Measurements from ENCODE around the gene WT1.
"Not testable (repeated sequence)": the region's sequence is repeated elsewhere in the genome, so short reads cannot be mapped to it uniquely, and the experiment has no call there.

WT1 gene

DNA sequence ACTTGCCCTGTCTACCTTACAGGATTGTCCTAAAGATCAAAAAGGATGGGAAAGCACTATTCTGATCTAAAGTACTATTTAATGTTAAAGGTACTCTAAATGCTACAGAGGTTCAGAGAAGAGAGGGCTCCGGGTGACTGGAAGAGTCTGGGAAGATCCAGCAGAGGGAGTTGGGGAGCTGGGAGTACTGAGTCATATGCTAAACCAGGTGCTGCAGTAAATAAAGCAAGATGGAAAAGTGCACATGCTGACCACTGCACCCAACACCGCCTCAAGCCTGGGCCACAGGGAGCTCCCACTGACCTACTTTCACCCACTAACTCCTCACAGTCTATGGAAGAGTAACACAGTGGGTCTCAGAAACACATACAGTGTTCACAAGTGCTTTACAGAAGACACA is 49.3 kb downstream of the WT1 start:
- DNase-seq: no peak

DNA sequence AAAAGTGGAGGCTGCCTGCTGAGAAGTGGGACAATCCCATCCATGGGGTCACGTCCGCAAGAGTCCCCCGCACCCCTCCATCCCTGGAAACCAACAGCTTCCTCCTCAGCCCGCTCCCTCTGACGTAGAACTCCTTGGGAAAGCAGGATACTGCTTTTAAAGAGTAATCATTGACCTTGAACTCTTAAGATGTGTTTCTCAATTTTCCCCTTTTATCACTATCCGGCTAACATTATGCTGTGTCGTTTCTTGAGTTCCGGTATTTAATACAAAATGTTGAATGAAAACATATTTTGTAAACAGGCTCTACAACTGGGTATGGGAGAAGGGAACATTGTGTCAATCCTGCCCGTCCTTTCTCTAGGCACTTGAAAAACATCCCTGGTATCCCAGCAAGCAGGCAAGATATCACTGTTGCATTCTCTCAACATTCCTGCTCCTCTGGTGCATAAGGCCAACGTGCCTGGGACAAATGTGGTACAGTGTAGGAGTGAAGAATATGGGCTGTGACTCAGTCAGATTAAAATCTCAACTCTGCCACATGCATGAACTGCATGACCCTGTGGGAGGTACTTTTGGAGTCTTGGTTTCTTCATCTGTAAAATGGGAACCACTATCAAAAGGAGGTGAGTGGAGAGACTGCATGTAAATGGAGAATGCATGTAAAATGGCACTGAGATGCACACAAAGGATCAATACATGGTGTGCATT is 52.8 kb downstream of the WT1 start:
- DNase-seq: no peak

DNA sequence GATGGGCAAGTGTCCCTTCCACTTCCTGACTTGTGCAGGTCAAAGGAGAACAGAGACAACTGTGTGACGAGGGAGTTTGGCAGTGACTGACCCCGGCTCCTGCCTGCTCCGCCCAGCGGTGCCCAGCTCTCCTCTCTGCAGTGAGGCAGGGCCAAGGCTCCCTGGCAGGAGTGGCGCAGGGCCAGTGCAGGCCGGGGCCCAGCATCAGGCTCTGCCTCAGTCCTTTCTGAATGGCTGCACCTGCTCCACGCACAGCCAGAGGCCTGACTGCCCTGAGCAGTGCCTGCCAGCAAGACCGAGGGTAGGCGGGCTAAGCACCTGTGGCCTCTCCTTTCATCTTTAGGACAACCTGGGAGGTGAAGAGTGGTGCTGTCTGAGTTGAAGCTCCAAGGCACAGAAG is 54.2 kb downstream of the WT1 start:
- no peak for DNase-seq

DNA sequence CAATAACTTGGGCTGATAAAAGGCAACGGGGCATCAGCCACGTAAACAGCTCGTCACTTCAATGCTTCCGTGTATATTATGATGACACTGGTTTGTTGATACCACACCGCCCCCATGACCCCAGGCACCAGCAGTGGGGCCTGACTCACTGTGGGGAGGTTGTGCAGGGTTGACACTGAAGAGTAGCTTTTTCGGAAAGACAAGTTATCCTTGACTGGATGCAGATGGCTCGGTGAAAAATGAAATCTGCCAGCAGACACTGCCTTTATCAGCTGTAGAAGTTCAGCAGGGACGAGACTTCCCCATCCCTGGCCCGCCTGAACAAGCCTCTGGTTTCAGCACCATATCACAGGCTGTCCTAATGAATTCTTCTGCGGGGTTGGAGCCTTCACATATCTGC is 55.6 kb downstream of the WT1 start:
- DNase-seq: no peak

DNA sequence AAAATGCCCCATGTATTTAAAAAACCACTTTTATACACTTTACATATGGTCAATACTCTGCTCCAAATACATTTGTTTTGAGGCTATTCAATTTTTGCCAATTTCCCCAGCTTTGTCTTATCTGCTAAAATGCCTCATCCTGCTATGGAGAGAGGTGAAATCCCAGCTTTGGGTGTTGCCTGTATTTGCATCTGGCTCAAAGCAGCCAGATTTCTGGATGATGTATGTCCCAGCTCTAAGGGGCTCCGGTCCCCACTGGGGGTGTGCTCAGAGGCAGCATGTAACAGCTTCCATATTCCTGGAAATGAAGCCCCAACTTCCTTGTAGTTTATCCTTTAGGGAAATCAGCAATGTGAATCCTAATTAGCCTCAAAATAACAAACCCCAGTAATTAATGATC is 59.5 kb downstream of the WT1 start:
- no peak for DNase-seq

DNA sequence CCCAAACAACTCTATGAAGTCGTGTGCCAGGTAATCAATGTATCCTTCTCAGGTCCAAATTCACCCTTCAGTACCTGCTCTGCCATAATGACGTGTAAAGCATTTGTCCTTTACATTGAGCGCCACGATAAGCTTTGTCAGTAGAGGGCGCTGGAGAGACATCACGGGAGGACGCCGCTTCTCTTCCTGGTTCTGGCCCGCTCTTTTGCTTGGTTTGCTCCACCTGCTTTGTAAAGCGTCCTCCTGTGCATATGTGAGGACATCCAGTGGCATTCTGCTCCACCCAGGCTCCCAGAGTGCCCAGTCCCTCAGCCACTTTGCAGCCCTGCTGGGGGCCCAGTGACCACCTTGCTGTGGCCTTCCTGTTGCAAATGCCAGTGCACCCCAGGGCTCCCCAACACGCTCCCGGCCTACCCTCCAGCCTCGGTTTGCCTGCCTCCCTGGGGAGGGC is 61.1 kb downstream of the WT1 start:
- no peak for DNase-seq

DNA sequence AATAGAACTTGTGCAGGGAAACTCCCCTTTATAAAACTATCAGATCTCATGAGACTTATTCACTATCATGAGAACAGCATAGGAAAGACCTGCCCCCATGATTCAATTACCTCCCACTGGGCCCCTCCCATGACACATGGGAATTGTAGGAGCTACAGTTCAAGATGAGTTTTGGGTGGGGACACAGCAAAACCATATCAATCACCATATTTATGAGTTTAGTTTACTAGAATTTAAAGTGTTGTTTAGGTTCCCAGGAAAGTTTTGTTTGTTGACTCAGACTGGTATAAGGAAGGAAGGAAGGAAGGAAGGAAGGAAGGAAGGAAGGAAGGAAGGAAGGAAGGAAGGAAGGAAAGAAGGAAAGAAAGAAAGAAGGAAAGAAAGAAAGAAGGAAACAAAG is 65.4 kb downstream of the WT1 start:
- not testable (repeated sequence) for DNase-seq

DNA sequence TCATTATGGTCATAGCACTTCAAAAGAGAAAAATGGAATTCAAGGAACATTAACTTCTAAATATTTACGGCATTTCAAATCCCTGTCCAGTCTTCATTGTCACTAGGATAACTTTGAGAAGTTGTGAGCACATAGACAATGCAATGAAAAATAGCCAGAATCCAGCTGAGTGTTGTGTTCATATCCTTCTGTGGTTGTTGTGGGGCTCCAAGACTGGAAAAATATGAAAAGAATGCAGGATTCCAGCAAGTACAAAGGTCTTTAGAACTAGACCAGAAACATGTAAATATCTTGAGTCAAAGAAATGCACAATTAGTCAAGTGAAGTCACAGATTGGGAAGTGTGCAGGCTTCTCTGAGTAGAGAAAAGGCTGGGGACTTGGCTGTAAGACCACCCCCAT is 68.7 kb downstream of the WT1 start:
- no peak for DNase-seq

DNA sequence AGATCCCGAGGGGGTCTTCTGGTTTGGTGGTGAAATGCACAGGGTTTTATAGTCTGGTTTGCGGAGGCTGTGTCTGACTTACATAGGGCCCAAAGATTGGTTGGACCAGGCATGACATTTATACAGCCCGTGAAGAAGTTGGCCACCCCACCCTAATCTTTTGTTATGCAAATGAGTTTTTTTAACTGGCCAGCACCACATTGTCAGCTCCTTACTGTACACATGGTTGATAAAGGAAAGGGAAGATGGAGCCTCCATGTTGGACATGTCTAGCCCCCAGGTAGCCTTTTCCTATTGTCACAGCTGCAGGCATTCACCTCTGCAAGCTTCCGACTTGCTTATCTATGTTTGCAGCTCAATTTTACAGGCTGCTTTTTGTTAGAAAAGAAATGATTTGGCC is 70.1 kb downstream of the WT1 start:
- DNase-seq: no peak

DNA sequence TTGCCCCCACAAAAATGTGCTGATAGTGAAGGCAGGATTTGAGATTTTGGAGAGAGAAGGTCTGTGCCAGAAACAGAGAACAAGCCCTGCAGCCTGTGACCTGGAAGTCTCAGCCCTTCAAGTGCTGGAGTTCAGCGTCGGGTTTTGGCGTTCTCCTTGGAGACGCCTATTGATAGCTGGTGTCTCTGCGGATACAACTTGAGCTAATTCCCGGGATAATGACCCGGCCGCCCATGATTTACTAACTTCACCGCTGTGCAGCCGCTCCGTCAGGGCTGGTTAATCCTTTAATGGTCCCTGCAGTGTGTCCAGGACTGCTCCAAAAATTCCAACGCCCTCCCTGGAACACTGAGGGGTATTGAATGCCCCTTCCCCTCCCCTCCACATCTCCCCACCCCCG is 76.6 kb downstream of the WT1 start:
- DNase-seq: no peak

DNA sequence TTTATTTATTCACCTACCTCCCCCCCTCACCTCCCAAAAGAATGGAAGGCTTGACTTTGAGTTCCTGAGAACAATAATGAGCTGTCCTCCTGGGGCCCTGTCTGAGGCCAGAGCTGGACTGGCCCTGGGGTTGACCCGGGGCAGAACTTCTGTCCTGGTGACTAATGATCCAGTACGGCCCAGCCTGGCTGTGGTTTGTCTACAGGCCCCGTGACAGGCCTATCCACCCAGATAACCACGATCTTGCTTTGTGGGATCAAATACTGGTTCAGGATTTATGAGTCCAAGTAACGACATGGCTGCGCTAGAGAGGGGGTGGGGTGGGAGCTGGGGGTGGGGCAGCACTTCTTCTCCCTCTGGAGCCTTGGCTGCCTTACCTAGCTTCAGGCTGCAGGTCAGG is 81.5 kb downstream of the WT1 start:
- DNase-seq: no peak

DNA sequence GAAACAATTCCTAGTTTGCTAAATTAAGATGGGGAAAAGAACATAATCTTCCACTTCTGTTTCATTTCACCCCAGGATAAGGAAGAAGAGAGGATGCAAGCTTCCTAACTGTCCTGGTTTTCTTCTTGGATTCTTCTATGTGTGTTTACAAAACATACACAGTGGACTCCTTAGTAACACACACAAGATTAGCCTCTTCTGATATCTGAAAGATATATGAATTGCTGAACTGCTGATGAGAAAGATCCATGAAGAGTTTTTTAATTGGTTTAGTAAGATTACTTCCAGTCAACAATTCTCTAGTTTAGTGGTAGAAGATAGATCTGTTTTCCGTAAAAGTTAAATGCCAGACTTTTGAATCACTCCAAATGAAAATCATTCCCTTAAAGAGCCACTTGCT is 86.8 kb downstream of the WT1 start:
- DNase-seq: no peak

DNA sequence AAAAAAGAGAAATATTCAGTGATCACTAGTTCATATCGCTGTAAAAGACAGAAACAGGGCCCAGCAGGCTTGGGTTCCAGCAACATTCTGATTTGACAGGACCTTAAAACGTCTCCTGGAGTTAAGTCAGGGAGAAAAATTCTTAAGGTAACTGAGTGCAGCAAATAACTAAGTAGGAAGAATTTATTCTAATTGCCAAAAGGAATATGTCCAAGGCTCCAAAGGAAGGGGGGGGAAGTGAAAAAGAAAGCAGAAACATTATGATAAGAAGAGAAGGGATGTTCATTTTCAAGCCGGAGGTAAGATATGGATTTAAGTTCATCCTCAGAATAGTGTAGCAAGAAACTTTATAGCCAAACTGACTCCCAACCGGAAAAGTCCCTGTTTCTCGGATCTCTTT is 90.4 kb downstream of the WT1 start:
- no peak for DNase-seq

DNA sequence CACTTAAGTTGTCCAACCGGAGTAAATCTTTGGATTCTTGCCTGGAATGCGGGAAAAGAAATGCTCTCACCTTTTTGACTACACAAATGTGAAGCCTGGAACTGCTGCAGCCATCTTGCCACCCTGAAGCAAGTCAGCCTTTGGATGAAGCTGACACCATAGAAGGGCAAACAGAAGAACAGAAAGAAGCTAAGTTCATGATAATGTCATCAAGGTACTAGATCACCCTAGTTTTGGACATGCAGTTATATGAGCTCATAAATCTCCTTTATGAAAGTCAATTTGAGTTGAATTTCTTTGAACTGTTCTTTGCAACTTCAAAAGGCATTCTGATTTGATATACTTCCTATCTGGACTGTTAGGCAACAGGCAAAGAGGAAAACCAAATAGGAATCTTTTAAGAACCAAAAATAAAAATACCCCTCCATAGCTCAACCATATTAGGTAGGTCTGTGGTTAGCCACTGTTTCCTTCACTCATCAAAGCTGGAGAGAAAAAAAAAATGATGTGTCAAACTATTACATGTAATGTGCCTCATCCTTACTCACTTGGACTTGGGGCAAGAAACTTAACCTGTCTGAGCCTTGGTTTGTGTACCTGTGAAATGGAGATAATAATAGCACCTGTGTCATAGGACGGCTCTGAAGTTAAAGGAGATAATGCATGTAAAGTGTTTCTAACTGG is 91.9 kb downstream of the WT1 start:
- no peak for DNase-seq

DNA sequence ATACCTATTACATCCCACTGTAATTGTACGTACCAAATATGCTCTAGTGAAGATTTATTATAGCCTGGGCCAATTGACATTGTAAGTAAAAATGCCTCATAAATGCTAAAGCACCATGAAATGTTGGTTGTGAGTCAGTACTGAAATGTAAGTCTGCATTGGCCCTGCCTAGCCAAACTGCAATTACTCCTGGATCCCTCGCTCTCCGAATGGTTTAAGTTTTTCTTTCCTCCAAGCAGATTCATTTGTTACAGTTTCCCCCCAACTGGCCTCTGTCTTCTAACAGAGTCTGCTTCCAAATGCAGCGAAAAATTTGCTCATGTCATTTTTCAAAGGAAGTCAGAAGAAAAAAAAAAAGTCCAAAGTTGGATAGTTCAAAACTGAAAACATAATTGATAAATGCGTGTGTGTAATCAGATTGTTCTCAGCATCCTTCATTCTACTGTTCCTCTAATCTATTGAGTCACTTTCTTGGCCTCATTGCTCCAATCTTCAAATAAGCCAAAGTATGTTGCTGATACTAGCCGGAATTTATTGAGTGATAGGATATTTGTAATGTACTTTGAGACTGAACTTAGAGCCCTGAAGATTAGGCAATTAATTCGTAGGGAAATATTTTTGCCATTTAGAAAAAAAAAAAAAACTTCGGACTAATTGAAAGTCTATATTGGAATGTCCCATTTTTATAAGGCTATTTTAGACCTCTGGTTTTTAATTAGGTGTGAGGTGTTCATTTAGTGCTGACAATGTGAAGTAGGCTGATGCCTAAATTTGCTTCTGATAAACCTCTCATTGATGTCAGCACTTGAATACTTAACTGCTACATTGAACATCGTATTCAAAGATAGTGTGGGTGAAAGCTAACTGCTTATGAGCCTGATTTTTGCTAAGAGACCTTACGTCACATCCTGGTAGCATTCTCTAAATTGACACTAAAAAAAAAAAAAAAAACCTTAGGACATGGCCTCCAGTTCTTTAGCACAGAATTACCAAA is 93.4 kb downstream of the WT1 start:
- DNase-seq: no peak

DNA sequence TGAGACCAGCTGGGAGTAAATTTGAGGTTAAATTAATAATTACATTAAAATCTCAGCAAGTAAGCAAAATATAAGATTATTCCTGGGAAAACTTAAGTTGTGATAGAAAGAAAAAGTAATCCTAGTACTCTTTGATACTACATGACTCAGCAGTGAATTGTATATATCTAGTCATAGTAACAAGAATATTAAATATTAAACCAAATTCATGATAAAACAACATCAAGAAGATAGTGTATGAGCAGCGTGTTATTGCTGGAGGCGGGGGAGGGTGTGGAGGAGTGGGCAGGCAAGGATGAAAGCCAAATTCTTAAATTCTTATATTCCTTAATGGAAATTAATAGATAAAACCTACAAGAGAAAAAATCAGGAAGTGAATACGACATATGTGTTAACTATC is 95.2 kb downstream of the WT1 start:
- DNase-seq: no peak

Measured in activated CD4-positive, alpha-beta T cell treated with anti-CD3 and anti-CD28 coated beads for 1 hour (primary cell).